WTC11 (cell line): ENCODE measurements around the gene STX17.

Source experiments
- ATF2 ChIP-seq: sonication (generic); formaldehyde crosslinking; IDR thresholded peaks from 2 replicates; pipeline ENCODE4 v1.8.1; 2022; ENCODE audit warnings: low read depth, missing genetic modification reagents, borderline replicate concordance
- MLX ChIP-seq: sonication (generic); formaldehyde crosslinking; IDR thresholded peaks from 2 replicates; pipeline ENCODE4 v1.8.1; 2023; ENCODE audit warnings: mild to moderate bottlenecking, missing genetic modification reagents, moderate library complexity
- RELA ChIP-seq: sonication (generic); formaldehyde crosslinking; IDR thresholded peaks from 2 replicates; pipeline ENCODE4 v1.8.1; 2022; ENCODE audit warnings: missing genetic modification reagents, mild to moderate bottlenecking, borderline replicate concordance
- SP1 ChIP-seq: sonication (generic); formaldehyde crosslinking; conservative IDR thresholded peaks from 2 replicates; pipeline ENCODE4 v1.8.1; 2022; ENCODE audit warnings: missing genetic modification reagents
- TP53 ChIP-seq: sonication (generic); formaldehyde crosslinking; IDR thresholded peaks from 2 replicates; pipeline ENCODE4 v1.8.1; 2023; ENCODE audit warnings: mild to moderate bottlenecking, missing genetic modification reagents
- ZNF396 ChIP-seq: fragments of 250-450 bp; sonication (Bioruptor Pico); IDR thresholded peaks from 2 replicates; pipeline ENCODE4 v1.8.0; 2021; ENCODE audit warnings: mild to moderate bottlenecking, moderate library complexity, borderline replicate concordance
- TF ChIP-seq, protein P1 (sequence below): fragments of 200-600 bp; IDR thresholded peaks from 2 replicates; pipeline ENCODE4 v1.8.0; 2022; ENCODE audit warnings: antibody characterized with exemption

DNA sequence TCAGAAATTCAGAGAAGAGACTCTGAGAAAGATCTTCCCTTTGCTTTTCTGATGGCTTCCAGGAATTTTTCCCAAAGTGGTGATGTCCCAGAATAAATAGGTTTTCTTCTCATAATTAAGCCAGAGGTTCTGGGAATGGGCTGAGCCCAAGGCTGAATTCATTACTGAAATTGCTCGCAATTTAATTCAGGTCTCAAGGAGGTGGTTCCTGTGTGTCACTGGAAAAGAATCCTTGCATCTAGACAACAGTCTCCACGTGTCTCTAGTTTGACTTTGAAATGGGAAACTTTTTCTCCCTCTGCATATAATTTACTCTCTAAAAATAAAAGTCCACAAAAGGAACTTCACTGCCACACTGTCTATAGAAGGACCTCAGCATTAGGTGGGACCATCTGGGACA lies 27.8 kb upstream of the STX17 start:
- TF ChIP-seq, protein P1, sequence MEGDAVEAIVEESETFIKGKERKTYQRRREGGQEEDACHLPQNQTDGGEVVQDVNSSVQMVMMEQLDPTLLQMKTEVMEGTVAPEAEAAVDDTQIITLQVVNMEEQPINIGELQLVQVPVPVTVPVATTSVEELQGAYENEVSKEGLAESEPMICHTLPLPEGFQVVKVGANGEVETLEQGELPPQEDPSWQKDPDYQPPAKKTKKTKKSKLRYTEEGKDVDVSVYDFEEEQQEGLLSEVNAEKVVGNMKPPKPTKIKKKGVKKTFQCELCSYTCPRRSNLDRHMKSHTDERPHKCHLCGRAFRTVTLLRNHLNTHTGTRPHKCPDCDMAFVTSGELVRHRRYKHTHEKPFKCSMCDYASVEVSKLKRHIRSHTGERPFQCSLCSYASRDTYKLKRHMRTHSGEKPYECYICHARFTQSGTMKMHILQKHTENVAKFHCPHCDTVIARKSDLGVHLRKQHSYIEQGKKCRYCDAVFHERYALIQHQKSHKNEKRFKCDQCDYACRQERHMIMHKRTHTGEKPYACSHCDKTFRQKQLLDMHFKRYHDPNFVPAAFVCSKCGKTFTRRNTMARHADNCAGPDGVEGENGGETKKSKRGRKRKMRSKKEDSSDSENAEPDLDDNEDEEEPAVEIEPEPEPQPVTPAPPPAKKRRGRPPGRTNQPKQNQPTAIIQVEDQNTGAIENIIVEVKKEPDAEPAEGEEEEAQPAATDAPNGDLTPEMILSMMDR = no peak
- TF ChIP-seq MLX (no peak), ATF2 (CRISPR knock-in tag) (no peak), SP1 (CRISPR knock-in tag) (no peak), ZNF396 (no peak), RELA (CRISPR knock-in tag) (no peak), TP53 (CRISPR knock-in tag) (no peak)
